GM10248 (cell line): ENCODE results near the gene RUVBL2.

Experiments used
- CTCF ChIA-PET: fragments of 300-600 bp; sonication (Branson Sonifier 250); formaldehyde crosslinking; extraction: SDS; loops from one replicate; lab custom pipeline; 2021; ENCODE audit warnings: antibody characterized with exemption; lab: Yijun Ruan, JAX
- POLR2A ChIA-PET: fragments of 350-650 bp; sonication (Branson Sonifier 250); formaldehyde crosslinking; extraction: SDS; loops from one replicate; lab custom pipeline; 2020; ENCODE audit warnings: antibody characterized with exemption; lab: Yijun Ruan, JAX
- DNase-seq: peaks from one replicate; pipeline ENCODE4 v3.0.0; 2012; ENCODE audit errors: extremely low spot score
- TF ChIP-seq, protein P1 (sequence below): IDR thresholded peaks from 2 replicates; pipeline ENCODE4 v1.5.1; 2012; ENCODE audit warnings: mild to moderate bottlenecking, low read depth; ENCODE audit errors: extremely low read depth, missing control alignments, control extremely low read depth

RUVBL2 gene

DNA sequence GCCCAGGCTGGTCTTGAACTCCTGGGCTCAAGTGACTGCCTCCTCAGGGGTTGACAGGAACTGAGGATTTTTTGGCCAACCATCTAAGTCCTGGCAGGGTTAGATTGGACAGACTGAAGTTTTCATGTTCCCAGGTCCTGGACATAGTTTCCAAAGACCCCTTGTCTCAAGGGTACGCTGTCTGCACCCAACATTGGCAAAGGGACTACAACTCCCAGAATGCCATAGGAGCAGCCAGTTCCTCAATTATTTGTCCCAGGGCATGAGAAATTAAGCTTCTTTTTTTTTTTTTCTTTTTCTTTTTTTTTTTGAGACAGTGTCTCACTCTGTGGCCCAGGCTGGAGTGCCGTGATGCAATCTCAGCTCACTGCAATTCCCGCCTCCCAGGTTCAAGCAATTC is 7.5 kb upstream of the RUVBL2 start:
- TF ChIP-seq, protein P1, sequence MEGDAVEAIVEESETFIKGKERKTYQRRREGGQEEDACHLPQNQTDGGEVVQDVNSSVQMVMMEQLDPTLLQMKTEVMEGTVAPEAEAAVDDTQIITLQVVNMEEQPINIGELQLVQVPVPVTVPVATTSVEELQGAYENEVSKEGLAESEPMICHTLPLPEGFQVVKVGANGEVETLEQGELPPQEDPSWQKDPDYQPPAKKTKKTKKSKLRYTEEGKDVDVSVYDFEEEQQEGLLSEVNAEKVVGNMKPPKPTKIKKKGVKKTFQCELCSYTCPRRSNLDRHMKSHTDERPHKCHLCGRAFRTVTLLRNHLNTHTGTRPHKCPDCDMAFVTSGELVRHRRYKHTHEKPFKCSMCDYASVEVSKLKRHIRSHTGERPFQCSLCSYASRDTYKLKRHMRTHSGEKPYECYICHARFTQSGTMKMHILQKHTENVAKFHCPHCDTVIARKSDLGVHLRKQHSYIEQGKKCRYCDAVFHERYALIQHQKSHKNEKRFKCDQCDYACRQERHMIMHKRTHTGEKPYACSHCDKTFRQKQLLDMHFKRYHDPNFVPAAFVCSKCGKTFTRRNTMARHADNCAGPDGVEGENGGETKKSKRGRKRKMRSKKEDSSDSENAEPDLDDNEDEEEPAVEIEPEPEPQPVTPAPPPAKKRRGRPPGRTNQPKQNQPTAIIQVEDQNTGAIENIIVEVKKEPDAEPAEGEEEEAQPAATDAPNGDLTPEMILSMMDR, result no peak
- ChIA-PET CTCF (interaction anchor here (0.8 to 1.9 kb wide), 4 partner anchors 10 to 15 kb away, joined by 3 to 11 read pairs (median 4); no protein-coding TSS in a partner anchor), POLR2A (interaction anchor here (0.6 to 2.1 kb wide), 4 partner anchors 20 to 470 kb away, joined by 3 to 11 read pairs (median 4); partner anchors contain the start of gene FTL)
- no peak for DNase-seq

DNA sequence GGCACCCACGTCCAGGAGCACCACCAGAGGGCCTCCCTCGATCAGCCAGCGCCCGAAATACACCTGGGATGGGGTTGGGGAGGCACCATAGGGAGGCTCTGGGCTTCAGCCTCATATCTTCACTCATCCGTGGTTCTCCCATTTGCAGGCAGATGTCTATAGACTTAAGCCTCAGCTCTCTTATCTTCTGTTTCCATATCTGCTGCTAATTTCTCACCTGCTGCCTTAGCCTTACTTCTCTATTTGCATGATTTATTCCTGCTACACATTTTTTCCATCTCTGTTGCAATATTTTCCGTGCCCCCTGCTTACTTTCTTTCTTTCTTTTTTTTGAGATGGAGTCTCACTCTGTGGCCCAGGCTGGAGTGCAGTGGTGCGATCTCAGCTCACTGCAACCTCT is 6.4 kb upstream of the RUVBL2 start:
- TF ChIP-seq, protein P1, result no peak
- no peak for DNase-seq
- ChIA-PET POLR2A (interaction anchor here (0.7 to 2.1 kb wide), 2 partner anchors 8 to 21 kb away, joined by 3 to 11 read pairs; partner anchors contain the start of gene FTL), CTCF (interaction anchor here (1.6 to 1.9 kb wide), 2 partner anchors 13 to 14 kb away, joined by 3 to 11 read pairs; no protein-coding TSS in a partner anchor)

DNA sequence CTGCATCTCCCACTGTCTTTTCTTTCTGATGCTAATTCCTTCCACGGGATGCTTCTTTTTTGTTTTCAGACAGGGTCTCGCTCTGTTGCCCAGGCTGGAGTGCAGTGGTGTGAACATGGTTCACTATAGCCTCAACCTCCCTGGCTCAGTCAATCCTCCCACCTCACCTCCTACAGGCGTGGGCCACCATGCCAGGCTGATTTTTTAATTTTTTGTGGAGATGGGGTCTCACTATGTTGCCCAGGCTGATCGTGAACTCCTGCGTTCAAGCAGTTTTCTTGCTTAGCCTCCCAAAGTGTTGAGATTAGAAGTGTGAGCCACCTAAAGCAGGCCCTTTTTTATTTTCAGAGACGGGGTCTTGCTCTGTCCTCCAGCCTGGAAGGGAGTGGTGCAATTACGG is 5.4 kb upstream of the RUVBL2 start:
- ChIA-PET POLR2A (interaction anchor here (0.7 kb wide), 1 partner anchor 9 kb away, joined by 3 read pairs; no protein-coding TSS in a partner anchor), CTCF (interaction anchor here (1.1 to 1.6 kb wide), 3 partner anchors 9 to 201 kb away, joined by 3 to 5 read pairs (median 4); no protein-coding TSS in a partner anchor)
- no peak for DNase-seq
- TF ChIP-seq, protein P1, result no peak

DNA sequence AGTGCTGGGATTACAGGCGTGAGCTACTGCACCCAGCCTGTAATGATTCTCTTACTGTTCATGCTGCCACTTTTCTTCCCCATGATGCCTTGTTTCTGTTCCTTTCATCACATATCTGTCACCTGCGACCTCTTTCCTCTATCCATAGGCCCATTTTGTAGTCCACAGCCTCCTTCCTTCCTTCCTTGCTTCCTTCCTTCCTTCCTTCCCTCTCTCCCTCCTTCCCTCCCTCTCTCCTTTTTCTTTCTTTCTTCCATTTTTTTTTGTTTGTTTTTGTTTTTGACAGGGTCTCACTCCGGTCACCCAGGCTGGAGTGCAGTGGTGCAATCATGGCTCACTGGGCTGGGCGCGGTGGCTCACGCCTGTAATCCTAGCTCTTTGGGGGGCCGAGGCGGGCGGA is 4.8 kb upstream of the RUVBL2 start:
- TF ChIP-seq, protein P1, result no peak
- CTCF ChIA-PET, result interaction anchor here (0.9 to 1.6 kb wide), 4 partner anchors 9 to 201 kb away, joined by 3 to 5 read pairs (median 4); no protein-coding TSS in a partner anchor
- no peak for DNase-seq
- POLR2A ChIA-PET, result interaction anchor here (0.6 to 0.7 kb wide), 2 partner anchors 10 to 108 kb away, joined by 3 to 5 read pairs; no protein-coding TSS in a partner anchor

DNA sequence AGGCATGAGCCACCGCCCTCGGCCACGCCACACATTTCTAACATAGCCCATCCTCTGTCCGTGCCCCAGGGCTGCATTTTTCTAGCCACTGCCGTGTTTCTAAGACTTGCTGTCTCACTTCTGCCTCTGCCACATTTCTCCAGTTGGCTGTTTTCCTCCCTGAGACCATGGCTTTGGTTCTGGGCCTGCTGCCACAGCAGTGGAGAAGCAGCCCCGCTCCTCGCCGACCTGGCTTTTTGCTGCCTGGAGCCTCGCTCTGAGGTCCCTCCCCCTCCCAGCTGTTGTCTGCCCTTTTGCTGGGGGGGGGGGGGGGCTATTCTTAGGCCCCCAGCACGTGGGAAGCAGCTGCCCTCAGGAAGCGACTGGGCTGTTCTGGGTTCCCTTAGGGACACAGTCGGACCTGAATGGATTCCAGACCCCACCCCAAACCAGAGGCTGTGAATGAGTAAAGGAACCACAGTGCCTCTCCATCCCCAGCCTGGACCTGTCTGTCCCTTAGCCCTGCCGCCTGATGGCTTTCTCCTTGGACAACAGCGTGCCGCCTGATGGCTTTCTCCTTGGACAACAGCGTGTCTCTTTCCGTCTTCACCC is 3.9 kb upstream of the RUVBL2 start:
- TF ChIP-seq, protein P1, result no peak
- ChIA-PET POLR2A (interaction anchor here (0.6 kb wide), 3 partner anchors 31 to 782 kb away, joined by 3 to 5 read pairs (median 4); no protein-coding TSS in a partner anchor), CTCF (interaction anchor here (0.9 to 4.5 kb wide), 7 partner anchors 8 to 202 kb away, joined by 3 to 129 read pairs (median 5); no protein-coding TSS in a partner anchor)
- DNase-seq, result no peak

DNA sequence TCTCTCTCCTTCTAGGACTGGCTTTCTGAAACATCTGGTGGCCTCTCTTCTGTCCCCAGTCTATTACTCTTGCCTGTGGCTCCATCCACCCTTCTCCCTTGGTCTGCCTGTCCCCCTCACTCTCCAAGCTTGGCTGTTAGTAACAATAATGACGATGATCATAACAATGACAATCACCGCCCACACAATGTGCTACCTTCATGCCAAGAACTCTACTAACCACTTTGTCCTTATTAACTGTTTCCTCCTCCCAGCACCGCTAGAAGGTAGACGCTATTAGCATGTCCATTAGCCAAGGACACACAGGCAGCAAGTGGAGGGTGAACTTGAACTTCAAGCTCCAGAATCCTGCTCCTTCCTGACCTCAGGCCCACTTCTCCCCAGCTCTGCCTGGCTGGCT is 3.3 kb upstream of the RUVBL2 start:
- CTCF ChIA-PET, result interaction anchor here (2.0 to 4.5 kb wide), 4 partner anchors 10 to 147 kb away, joined by 9 to 129 read pairs (median 38); no protein-coding TSS in a partner anchor

More for the DNA sequence above, 3.3 kb upstream of the RUVBL2 start:
- TF ChIP-seq, protein P1, result no peak
- DNase-seq, result no peak
- POLR2A ChIA-PET, result interaction anchor here (0.6 to 0.9 kb wide), 3 partner anchors 11 to 782 kb away, joined by 3 read pairs; no protein-coding TSS in a partner anchor
